Measurements from ENCODE around the gene KIAA0930. TPM values are rescaled to one million over a fixed set of nuclear protein-coding genes. Genes with fewer than 3 reads are reported as not detected.
A peak's percentile ranks its signal among the peaks of the same experiment; 100 is the strongest.

Gene KIAA0930
- total RNA-seq, 2 donors from 2014 or later: 54.1 to 55.2 TPM

DNA sequence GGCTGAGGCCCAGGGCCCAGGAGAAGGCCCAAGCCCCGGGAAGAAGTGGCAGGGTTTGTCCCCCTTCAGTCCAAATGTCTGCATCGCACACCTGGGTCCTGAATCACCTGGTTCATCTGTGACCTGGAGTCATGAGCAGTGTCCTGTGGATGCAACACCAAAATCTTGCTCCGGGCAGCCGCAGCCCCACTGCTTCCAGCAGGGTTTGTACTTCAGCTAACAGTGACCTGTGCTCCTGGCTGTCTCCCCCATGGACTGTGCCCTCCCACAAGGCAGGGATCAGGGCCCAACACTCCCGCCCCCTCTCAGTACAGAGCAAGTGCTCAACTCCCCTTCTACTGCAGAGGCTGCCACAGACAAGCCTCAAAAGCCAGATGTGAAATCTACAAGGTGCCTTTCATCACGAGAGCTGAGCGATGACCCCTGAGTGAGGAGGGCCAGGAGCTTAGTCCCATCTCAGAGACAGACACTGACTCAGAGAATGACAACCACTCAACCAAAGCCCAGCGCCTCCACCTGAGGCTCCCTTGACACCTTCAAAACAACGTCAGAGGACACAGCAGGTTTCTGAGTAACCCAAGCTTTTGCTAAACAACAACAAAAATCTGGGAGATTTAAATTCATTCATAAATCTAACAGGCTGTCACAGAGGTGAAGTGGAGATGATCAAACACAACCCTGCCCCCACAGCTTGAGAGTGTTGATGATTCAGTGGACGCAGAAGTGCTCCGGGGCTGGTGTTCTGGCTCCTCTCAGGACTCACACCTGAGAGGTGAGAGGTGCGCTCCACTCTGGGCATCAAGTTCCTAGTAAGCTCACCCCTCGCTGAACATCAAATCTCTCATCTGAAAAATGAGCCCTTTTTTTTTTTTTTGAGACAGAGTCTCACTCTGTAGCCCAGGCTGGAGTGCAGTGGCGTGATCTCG lies 3.4 kb downstream of the KIAA0930 start:
- H3K9me3 Mint-ChIP-seq: no peaks in the 10 kb centered on the region
- H3K27ac Mint-ChIP-seq: peak overlapping the region in 1 of 2 donors; percentile 70
- no peaks in the 10 kb centered on the region for H3K27me3 Mint-ChIP-seq
- DNase-seq (ENCODE audit: low spot score) (no peak), ATAC-seq (no peak)
- no peak overlapping the region for H3K4me3 Mint-ChIP-seq
- peaks cover 30 to 44% of the 10 kb centered on the region in 2 donors for H3K4me1 Mint-ChIP-seq (ENCODE audit: low read depth in 2 of 2)
- no peaks in the 10 kb centered on the region for H3K36me3 Mint-ChIP-seq

DNA sequence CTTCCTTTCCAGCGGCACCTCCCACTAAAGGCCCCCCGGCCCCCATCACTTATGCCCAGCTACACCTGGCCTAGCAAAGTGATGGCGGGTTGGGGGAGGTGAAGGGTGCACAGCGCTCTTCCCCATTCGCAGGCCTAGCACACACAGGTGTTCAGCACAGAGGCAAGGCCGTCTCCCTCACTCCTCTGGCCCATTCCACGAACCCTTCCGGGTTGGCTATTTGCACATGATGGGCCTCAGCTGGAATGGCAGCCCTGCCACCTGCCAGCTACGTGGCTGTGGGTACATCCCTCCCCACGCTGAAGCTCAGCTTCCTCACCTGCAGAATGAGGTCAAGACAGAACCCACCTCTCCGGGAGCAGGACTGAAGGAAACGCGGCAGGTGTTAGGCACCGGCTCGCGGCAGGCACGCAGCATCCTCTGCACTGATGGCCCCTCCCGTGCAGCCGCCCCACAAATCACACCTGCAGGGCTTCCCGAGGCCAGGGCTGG lies 4.8 kb downstream of the KIAA0930 start:
- H3K36me3 Mint-ChIP-seq: no peaks in the 10 kb centered on the region
- peaks cover 25 to 34% of the 10 kb centered on the region in 2 donors for H3K4me1 Mint-ChIP-seq (ENCODE audit: low read depth in 2 of 2)
- no peaks in the 10 kb centered on the region for H3K9me3 Mint-ChIP-seq
- DNase-seq (ENCODE audit: low spot score): no peak
- no peaks in the 10 kb centered on the region for H3K27me3 Mint-ChIP-seq
- peak overlapping the region; percentile 64 for H3K4me3 Mint-ChIP-seq
- ATAC-seq: no peak
- H3K27ac Mint-ChIP-seq: peak overlapping the region; percentile 64 to 81

DNA sequence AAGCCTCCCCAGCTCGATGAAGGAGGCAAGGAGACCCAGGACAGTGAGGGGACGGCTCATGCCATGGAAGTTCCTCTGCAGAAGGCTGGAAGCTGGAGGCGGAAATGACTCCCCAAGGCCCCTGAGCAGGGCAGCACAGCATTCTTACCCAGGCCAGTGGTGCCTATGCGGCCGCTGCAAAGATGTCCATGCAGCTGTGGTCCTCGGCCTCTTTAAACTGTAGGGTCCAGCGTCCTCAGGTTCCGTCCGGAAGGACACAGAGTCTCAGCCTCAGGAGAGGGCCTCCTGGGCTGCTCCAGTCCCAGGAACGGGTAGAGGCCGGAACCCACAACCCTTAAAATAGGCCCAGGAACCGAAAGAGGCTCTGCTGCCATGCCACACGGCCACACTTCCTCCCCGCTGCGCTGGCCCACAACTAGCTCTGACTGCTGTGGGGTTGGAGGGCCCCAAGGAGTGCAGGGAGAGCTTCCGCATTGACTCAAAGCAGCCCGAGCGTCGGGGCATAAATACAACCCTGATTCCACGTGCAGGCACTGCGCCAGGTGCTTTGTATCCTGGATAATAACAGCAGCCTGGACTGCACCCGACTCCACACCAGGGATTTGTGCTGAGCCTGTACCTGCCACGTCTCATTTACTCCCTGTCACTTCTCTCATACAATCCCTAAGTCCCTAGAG lies 5.5 kb downstream of the KIAA0930 start:
- Mint-ChIP-seq H3K36me3 (no peaks in the 10 kb centered on the region), H3K4me1 (ENCODE audit: low read depth in 2 of 2) (peaks cover 24 to 35% of the 10 kb centered on the region in 2 donors), H3K27ac (peak overlapping the region; percentile 64 to 81), H3K9me3 (no peaks in the 10 kb centered on the region), H3K4me3 (peak overlapping the region; percentile 64), H3K27me3 (no peaks in the 10 kb centered on the region)
- peak; percentile 44 to 89 for ATAC-seq
- no peak for DNase-seq (ENCODE audit: low spot score)

DNA sequence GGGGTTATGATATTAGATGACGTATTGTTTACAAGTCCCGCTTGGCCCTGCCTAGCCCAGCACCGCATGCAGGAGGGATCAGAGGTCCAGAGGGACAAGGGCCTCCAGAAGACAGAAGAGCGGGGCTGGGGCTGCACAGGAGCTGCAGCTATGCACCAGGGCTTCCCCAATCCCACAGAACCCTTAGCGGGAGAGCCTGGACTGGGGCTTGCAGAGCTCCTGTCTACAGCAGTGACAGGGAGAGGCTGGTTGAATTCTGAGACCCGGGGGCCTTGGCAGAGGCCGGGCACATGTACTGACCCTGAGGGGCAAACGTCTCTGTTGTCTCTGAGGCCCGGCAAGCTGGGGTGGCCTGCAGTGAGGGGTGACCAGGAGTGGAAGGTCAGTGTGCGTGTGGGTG lies 6.9 kb downstream of the KIAA0930 start:
- Mint-ChIP-seq H3K4me3 (no peak overlapping the region), H3K9me3 (no peaks in the 10 kb centered on the region), H3K36me3 (no peaks in the 10 kb centered on the region), H3K27ac (no peak overlapping the region), H3K4me1 (ENCODE audit: low read depth in 2 of 2) (peaks cover 20 to 29% of the 10 kb centered on the region in 2 donors), H3K27me3 (no peaks in the 10 kb centered on the region)
- DNase-seq (ENCODE audit: low spot score) (no peak), ATAC-seq (no peak)

DNA sequence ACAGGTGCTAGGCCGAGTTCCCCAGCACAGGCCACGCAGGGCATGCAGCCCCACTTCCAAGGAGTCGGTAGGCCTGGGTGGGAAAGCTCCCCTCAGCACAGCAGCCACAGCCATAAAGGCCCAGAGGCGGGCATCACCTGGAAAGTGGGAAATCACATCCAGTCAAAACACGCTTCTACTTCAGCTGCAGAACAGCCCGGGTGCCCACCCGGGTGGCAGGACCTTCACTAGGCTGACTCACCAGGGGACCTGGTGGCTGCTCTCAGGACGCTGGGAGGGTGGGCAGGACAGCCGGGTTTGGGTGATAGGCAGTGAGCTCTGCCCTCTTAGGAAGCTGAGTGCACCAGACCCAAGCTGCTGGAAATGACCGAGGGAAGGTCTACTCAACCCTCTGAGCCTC lies 7.3 kb downstream of the KIAA0930 start:
- Mint-ChIP-seq H3K4me3 (no peak overlapping the region), H3K36me3 (no peaks in the 10 kb centered on the region), H3K9me3 (no peaks in the 10 kb centered on the region), H3K27me3 (no peaks in the 10 kb centered on the region), H3K4me1 (ENCODE audit: low read depth in 2 of 2) (peaks cover 21 to 28% of the 10 kb centered on the region in 2 donors), H3K27ac (no peak overlapping the region)
- ATAC-seq: no peak
- DNase-seq (ENCODE audit: low spot score): no peak

DNA sequence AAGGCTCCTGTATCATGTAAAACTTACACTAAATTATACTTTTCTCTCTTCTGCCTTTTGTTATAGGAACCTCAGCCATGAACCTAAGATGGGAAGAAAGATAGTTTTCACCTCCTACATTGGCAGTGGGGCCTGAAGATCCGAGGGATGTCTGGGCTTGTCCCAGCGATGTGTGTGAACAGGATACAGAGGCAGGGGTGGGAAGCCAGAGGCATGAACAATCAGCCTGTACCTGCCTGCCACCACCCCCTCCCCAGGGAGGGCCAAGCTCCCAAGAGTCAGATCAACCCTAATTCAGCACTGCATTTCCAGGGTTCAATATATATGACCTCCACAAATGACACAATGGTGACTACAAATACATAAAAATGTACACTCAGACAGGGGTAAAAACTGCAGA lies 9.4 kb downstream of the KIAA0930 start:
- DNase-seq (ENCODE audit: low spot score): no peak
- H3K36me3 Mint-ChIP-seq: no peaks in the 10 kb centered on the region
- H3K27ac Mint-ChIP-seq: peak overlapping the region in 1 of 2 donors; percentile 64
- H3K27me3 Mint-ChIP-seq: no peaks in the 10 kb centered on the region
- H3K4me1 Mint-ChIP-seq (ENCODE audit: low read depth in 2 of 2): peaks cover 36 to 37% of the 10 kb centered on the region in 2 donors
- H3K4me3 Mint-ChIP-seq: no peak overlapping the region
- no peaks in the 10 kb centered on the region for H3K9me3 Mint-ChIP-seq
- ATAC-seq: no peak

DNA sequence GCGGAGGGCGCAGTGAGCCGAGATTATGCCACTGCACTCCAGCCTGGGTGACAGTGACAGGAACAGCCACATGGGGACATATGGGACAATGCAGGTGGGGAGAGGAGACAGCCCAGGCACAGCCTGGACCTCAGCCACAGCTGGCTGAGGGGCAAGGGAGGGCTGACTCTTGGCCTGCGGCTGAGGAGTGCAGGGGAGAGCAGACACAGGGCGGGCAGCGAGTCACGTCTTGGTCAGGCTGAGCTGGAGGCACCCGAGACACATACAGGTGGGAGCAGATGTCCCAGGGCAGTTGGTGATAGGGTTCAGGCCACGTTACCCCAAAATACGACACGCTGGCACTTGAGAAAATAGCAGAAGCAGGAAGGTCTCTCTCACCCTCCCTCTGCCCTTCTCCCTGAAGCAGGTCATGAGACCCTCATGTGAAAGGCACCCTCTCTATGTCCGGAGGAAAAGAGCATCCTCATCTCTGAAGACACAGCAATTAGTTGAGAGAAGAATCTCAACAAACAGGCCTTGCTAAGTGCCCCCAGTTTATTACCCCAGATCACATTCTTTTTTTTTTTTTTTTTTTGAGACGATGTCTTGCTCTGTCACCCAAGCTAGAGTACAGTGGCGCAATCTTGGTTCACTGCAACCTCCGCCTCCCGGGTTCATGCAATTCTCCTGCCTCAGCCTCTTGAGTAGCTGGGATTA lies 10.5 kb downstream of the KIAA0930 start:
- Mint-ChIP-seq H3K4me1 (ENCODE audit: low read depth in 2 of 2) (peaks cover 33 to 40% of the 10 kb centered on the region in 2 donors), H3K4me3 (no peak overlapping the region), H3K36me3 (no peaks in the 10 kb centered on the region), H3K27me3 (no peaks in the 10 kb centered on the region), H3K9me3 (no peaks in the 10 kb centered on the region), H3K27ac (no peak overlapping the region)
- no peak for DNase-seq (ENCODE audit: low spot score)
- no peak for ATAC-seq

DNA sequence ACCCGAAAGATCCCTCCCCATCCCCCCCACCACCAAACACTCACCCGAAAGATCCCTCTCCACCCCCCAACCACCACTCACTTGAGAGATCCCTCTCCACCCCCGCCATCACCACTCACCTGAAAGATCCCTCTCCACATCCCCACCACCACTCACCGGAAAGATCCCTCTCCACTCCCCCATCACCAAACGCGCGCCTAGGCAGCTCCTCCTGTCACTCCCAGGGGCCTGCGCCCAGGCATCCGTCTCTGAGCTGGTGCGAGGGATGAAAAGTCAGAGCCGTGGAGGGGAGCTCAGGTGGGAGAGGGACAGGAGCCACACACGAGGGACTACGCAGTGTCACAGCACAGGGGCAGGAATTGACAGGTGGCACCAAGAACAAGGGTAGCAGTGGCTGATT lies 11.5 kb downstream of the KIAA0930 start:
- DNase-seq (ENCODE audit: low spot score) (no peak), ATAC-seq (no peak)
- Mint-ChIP-seq H3K4me3 (no peak overlapping the region), H3K27me3 (no peaks in the 10 kb centered on the region), H3K36me3 (no peaks in the 10 kb centered on the region), H3K9me3 (no peaks in the 10 kb centered on the region), H3K27ac (no peak overlapping the region), H3K4me1 (ENCODE audit: low read depth in 2 of 2) (peaks cover 31 to 45% of the 10 kb centered on the region in 2 donors)

DNA sequence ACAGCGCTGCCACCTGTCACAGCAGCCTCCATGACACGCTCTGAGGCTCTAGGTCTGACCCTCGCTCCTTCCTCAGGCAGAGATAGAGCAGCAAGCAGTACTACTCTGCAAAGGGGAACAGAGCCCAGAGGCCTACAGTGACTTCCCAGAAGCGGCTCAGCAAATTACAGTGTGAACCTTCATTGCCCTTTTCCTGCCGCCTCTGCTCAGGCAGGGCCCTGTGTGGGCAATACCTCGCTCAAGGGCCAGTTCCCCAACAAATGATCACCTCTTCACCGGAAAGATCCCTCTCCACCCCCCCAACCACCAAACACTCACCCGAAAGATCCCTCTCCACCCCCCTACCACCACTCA lies 12.3 kb downstream of the KIAA0930 start:
- Mint-ChIP-seq H3K4me3 (no peak overlapping the region), H3K27ac (peak overlapping the region; percentile 55 to 80), H3K27me3 (no peaks in the 10 kb centered on the region), H3K4me1 (ENCODE audit: low read depth in 2 of 2) (peaks cover 31 to 48% of the 10 kb centered on the region in 2 donors), H3K36me3 (no peaks in the 10 kb centered on the region), H3K9me3 (no peaks in the 10 kb centered on the region)
- DNase-seq (ENCODE audit: low spot score) (peak; percentile 51), ATAC-seq (no peak)

DNA sequence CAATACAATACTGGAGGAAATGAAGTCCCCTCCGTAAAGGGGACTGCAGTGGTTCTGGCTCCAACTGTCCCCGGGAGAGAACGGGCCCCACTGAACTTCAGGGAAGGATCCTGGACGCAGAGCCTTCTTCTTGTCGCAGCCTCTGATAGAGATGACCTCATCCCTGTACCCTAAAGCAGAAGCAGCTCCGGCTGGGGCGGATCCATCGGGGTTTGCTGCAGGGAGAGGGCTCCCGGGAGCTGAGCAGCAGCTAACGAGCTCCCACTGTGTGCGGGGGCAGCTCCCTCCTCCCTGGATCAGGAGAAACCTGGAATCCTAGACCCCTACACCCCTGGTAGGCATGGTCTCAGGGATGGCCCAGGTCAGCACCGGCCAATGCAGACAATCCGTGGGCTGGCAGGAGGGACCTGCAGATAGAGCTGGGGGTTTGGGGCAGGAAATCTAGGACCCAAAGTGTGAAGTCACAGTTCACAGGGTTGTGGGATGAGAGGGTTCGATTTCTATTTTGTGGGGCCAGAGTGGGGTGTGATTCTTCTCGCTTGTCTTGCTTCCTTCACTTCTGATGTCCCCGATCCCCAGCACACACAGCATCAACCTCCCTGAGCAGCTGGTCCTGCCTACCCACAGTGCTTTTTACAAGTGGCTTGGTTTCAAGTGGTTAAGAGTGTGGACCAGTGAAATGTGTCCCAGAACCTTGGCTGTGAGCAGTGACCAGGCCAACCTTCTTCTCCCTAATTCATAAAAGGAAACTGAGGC lies 12.9 kb downstream of the KIAA0930 start:
- no peaks in the 10 kb centered on the region for H3K36me3 Mint-ChIP-seq
- ATAC-seq (peak; percentile 25 to 28), DNase-seq (ENCODE audit: low spot score) (peak; percentile 62)
- no peaks in the 10 kb centered on the region for H3K27me3 Mint-ChIP-seq
- peaks cover 32 to 52% of the 10 kb centered on the region in 2 donors for H3K4me1 Mint-ChIP-seq (ENCODE audit: low read depth in 2 of 2)
- H3K9me3 Mint-ChIP-seq: no peaks in the 10 kb centered on the region
- no peak overlapping the region for H3K4me3 Mint-ChIP-seq
- peak overlapping the region; percentile 55 to 80 for H3K27ac Mint-ChIP-seq

DNA sequence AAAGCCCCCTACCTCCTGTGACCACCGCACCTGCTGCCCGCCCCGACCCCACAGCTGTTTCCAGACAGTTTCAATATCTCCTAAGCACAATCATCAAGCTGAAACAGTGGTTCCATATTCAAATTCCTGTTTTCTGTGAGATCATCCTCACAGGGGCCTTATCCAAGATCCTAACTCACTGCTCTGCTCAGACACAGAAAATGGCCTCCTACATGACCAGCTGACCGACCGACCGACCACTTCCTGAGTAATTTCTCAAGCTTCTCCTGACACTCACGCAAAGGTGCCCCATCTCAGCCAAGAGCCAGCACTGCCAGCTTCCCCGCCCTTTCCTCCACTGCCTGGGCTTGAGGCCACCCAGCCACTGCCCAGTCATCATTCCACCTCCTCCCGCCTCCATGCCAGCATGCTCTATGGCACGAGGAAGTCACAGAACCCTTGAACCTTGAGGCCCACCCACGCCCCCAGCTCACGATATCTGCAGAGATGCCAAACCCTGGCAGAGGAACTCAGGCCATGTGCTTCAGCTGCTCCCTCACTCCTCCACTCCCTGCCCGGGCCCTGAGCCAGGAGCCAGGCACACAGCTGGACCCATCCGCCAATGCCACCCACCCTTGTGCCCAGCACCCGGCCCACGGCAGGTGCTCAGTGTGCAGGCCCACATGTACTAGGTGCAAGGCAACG lies 14.0 kb downstream of the KIAA0930 start:
- ATAC-seq (peak; percentile 43 to 60), DNase-seq (ENCODE audit: low spot score) (peak; percentile 60)
- H3K27ac Mint-ChIP-seq: peak overlapping the region; percentile 66 to 80
- H3K36me3 Mint-ChIP-seq: no peaks in the 10 kb centered on the region
- peaks cover 38 to 56% of the 10 kb centered on the region in 2 donors for H3K4me1 Mint-ChIP-seq (ENCODE audit: low read depth in 2 of 2)
- H3K4me3 Mint-ChIP-seq: peak overlapping the region; percentile 47
- no peaks in the 10 kb centered on the region for H3K9me3 Mint-ChIP-seq
- no peaks in the 10 kb centered on the region for H3K27me3 Mint-ChIP-seq

DNA sequence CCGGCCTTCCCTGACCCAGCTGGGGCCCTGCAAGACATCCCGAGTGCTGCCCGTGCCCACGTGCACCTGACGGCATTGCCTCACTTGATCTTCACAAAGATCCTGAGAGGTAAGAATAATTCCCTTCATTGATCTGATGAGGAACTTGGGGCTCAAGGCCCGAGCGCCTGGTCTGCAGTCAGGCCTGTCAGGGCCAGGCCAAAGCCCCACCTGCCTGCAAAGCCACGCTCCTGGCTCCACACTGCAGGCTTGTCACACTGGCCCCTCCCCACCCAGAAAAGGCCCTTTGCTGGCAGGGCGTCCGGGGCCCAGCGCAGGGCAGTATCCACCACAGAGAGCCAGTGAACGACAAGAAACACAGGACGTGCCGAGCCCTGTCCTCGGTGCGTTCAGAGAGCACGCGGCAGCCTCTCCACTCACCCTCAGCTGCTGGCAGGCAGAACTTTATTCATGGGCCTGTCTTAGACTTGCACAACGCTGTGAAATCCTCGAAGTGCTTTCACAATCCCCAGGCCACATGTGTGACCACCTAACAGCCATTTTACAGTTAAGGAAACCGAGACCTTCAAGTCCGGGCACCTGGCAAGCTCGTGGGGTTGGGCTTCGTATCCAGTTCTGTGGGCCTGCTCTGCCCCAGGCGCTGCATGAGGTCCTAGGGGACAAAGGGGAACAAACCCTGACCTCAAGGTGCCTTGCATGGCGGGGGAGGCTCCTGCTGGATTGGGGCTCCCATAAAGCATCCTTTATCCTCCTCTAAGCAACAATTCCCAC lies 14.8 kb downstream of the KIAA0930 start:
- ATAC-seq (peak; percentile 61 to 85), DNase-seq (ENCODE audit: low spot score) (peak; percentile 79)
- H3K27ac Mint-ChIP-seq: peak overlapping the region; percentile 66 to 80
- H3K27me3 Mint-ChIP-seq: no peaks in the 10 kb centered on the region
- peak overlapping the region; percentile 47 for H3K4me3 Mint-ChIP-seq
- H3K4me1 Mint-ChIP-seq (ENCODE audit: low read depth in 2 of 2): peaks cover 38 to 55% of the 10 kb centered on the region in 2 donors
- no peaks in the 10 kb centered on the region for H3K9me3 Mint-ChIP-seq
- no peaks in the 10 kb centered on the region for H3K36me3 Mint-ChIP-seq

Data from natural killer cell treated with Interleukin-12 subunit alpha and Interleukin-12 subunit beta and Interleukin-15 and Interleukin-18, amount 100 ng/mL, for 72 hours (primary cell).